K562 (cell line): ENCODE results near the gene ELF3. TPM values are rescaled to one million over a fixed set of nuclear protein-coding genes. Genes with fewer than 3 reads are reported as not detected.

ENCODE experiments used
- ATAC-seq: fragments of 200-7000 bp; cut with Tn5 transposase; 3 replicates; pipeline ENCODE4 v1.9.1; 2020; ENCODE audit warnings: moderate library complexity
- BruUV-seq: library from RNA; stranded (reverse); fragments of 400-500 nt; replicated peaks from 2 replicates; lab custom pipeline; 2021; lab: Mats Ljungman, UMichigan
- CTCF ChIA-PET: fragments of 300-600 bp; formaldehyde crosslinking; extraction: SDS; loops from one replicate; lab custom pipeline; 2021; ENCODE audit warnings: low intra/inter-chr PET ratio; lab: Yijun Ruan, JAX
- POLR2A ChIA-PET: fragments of 300-600, 350-650 bp; sonication (Branson Sonifier 250); formaldehyde crosslinking; extraction: SDS; loops from one replicate; lab custom pipeline; 2021; ENCODE audit warnings: antibody characterized with exemption, inconsistent platforms; lab: Yijun Ruan, JAX
- DNase-seq, 4 experiments: peaks; one replicate each; pipeline versions ENCODE4 v3.0.0 to v3.0.0-alpha.2; 2011 to 2018; ENCODE audit warnings: low spot score in 3 of 4, mixed read lengths in 3 of 4; ENCODE audit errors: extremely low read depth in 1 of 4
- FAIRE-seq: peaks from 2 replicates; lab custom pipeline; 2011; peaks lifted over from hg19 to GRCh38; lab: Jason Lieb, UNC
- H2AFZ ChIP-seq: 2 replicates; pipeline ENCODE4 v1.6.0; 2011; ENCODE audit warnings: low read depth, low read length, control low read depth, inconsistent platforms
- H3K27ac ChIP-seq: fragments of 200-600 bp; 3 replicates; pipeline ENCODE4 v1.8.0; 2011; ENCODE audit warnings: low read depth, mild to moderate bottlenecking, control low read depth, inconsistent platforms, low read length, moderate library complexity, mixed read lengths; ENCODE audit errors: extremely low read depth
- H3K27me3 ChIP-seq, 2 experiments: fragments of 300-600 bp in 1 of 2; 2 replicates in 1 of 2; 3 replicates in 1 of 2; pipeline versions ENCODE4 v1.6.0 to v1.8.0; 2011; ENCODE audit warnings: inconsistent platforms in 2 of 2, low read length in 2 of 2, mild to moderate bottlenecking in 1 of 2, mixed read lengths in 1 of 2, moderate library complexity in 1 of 2; ENCODE audit not compliant: control insufficient read depth in 2 of 2, insufficient read depth in 2 of 2
- H3K36me3 ChIP-seq: fragments of 300-600 bp; 3 replicates; pipeline ENCODE4 v1.8.0; 2011; ENCODE audit warnings: mild to moderate bottlenecking, low read length, inconsistent platforms; ENCODE audit not compliant: control insufficient read depth, insufficient read depth
- H3K4me1 ChIP-seq, 2 experiments: fragments of 200-600 bp in 1 of 2; replicated peaks in 1 of 2; 2 replicates in 1 of 2; 3 replicates in 1 of 2; pipeline versions ENCODE4 v1.5.1 to v1.8.0; 2011; ENCODE audit warnings: inconsistent platforms in 2 of 2, low read length in 2 of 2, mild to moderate bottlenecking in 1 of 2, mixed read lengths in 1 of 2, moderate library complexity in 1 of 2; ENCODE audit not compliant: control insufficient read depth in 2 of 2, insufficient read depth in 2 of 2
- H3K4me2 ChIP-seq: 2 replicates; pipeline ENCODE4 v1.6.1; 2011; ENCODE audit warnings: low read length, control low read depth, inconsistent platforms, mixed read lengths; ENCODE audit not compliant: insufficient read depth
- H3K4me3 ChIP-seq: fragments of 200-600 bp; sonication (generic), shearing (Covaris generic); 2 replicates; pipeline ENCODE4 v1.5.1; 2016; ENCODE audit warnings: control low read depth, inconsistent platforms
- H3K79me2 ChIP-seq: fragments of 200-600 bp; 3 replicates; pipeline ENCODE4 v1.8.0; 2011; ENCODE audit warnings: low read length, inconsistent platforms; ENCODE audit not compliant: control insufficient read depth, insufficient read depth
- H3K9ac ChIP-seq, 2 experiments: 2 replicates each; pipeline versions ENCODE4 v1.6.0 to v1.6.1; 2011; ENCODE audit warnings: low read depth in 2 of 2, low read length in 2 of 2, control low read depth in 1 of 2, inconsistent platforms in 1 of 2, mild to moderate bottlenecking in 1 of 2, mixed read lengths in 1 of 2; ENCODE audit not compliant: insufficient read depth in 1 of 2
- H3K9me1 ChIP-seq: one replicate; pipeline ENCODE4 v1.6.0; 2011; ENCODE audit warnings: inconsistent platforms, mild to moderate bottlenecking, low read length, moderate library complexity; ENCODE audit not compliant: control insufficient read depth, insufficient read depth
- H3K9me3 ChIP-seq: replicated peaks from 2 replicates; pipeline ENCODE4 v1.5.1; 2011; ENCODE audit warnings: low read depth, low read length, inconsistent platforms; ENCODE audit not compliant: control insufficient read depth, insufficient read depth
- H4K20me1 ChIP-seq: replicated peaks from 2 replicates; pipeline ENCODE4 v1.6.1; 2011; ENCODE audit warnings: low read length, inconsistent platforms, mixed read lengths; ENCODE audit not compliant: control insufficient read depth, insufficient read depth
- BCOR ChIP-seq: fragments of 450-650 bp; IDR thresholded peaks from 2 replicates; pipeline ENCODE4 v1.6.1; 2016
- CREB1 ChIP-seq, 2 experiments: sonication (generic) in 1 of 2; formaldehyde crosslinking in 1 of 2; IDR thresholded peaks; 2 replicates each; pipeline versions ENCODE4 v1.6.1 to v1.8.0; 2012 to 2022; ENCODE audit warnings: inconsistent platforms in 1 of 2, mild to moderate bottlenecking in 1 of 2, missing genetic modification reagents in 1 of 2, moderate library complexity in 1 of 2
- E2F6 ChIP-seq, 2 experiments: IDR thresholded peaks; 2 replicates each; pipeline ENCODE4 v1.6.1; 2011; ENCODE audit warnings: borderline replicate concordance in 1 of 2, control low read depth in 1 of 2, low read depth in 1 of 2, low read length in 1 of 2, mild to moderate bottlenecking in 1 of 2, mixed read lengths in 1 of 2, moderate library complexity in 1 of 2; ENCODE audit not compliant: insufficient read depth in 1 of 2, insufficient read length in 1 of 2, poor library complexity in 1 of 2, severe bottlenecking in 1 of 2; ENCODE audit errors: extremely low read depth in 1 of 2
- FOXA3 ChIP-seq, 2 experiments: fragments of 450-650 bp in 1 of 2; sonication (generic) in 1 of 2; formaldehyde crosslinking; IDR thresholded peaks in 1 of 2; conservative IDR thresholded peaks in 1 of 2; 2 replicates each; pipeline versions ENCODE4 v1.4.0 to v1.8.0; 2020 to 2022; ENCODE audit warnings: mild to moderate bottlenecking in 2 of 2, missing genetic modification reagents in 1 of 2
- FOXJ2 ChIP-seq: fragments of 200-800 bp; sonication (Bioruptor generic); IDR thresholded peaks from 2 replicates; pipeline ENCODE4 v1.6.1; 2016; ENCODE audit warnings: missing genetic modification characterization, missing compliant biosample characterization
- HDGF ChIP-seq: fragments of 450-650 bp; IDR thresholded peaks from 2 replicates; pipeline ENCODE4 v1.6.1; 2016
- KDM1A ChIP-seq, 2 experiments: fragments of 450-650 bp; IDR thresholded peaks; 2 replicates each; pipeline ENCODE4 v1.6.1; 2016; ENCODE audit warnings: mild to moderate bottlenecking in 2 of 2
- MEF2D ChIP-seq: conservative IDR thresholded peaks from 2 replicates; pipeline ENCODE4 v1.6.1; 2016; ENCODE audit warnings: low read depth, missing genetic modification characterization, missing compliant biosample characterization
- NR2C1 ChIP-seq, 2 experiments: fragments of 450-650 bp; IDR thresholded peaks; 2 replicates each; pipeline ENCODE4 v1.6.1; 2017; ENCODE audit warnings: mild to moderate bottlenecking in 2 of 2, antibody characterized with exemption in 1 of 2, inconsistent platforms in 1 of 2, missing compliant biosample characterization in 1 of 2, missing genetic modification characterization in 1 of 2
- RFX7 ChIP-seq: fragments of 250-450 bp; sonication (Bioruptor Pico); IDR thresholded peaks from 2 replicates; pipeline ENCODE4 v1.5.1; 2021; ENCODE audit warnings: mild to moderate bottlenecking
- SMAD4 ChIP-seq: fragments of 250-450 bp; sonication (Bioruptor Pico); conservative IDR thresholded peaks from 2 replicates; pipeline ENCODE4 v1.8.0; 2021; ENCODE audit warnings: inconsistent platforms, mild to moderate bottlenecking, moderate library complexity
- SMC3 ChIP-seq: conservative IDR thresholded peaks from 2 replicates; pipeline ENCODE4 v1.6.1; 2011; ENCODE audit warnings: low read depth, low read length, improper control_type of control experiment; ENCODE audit not compliant: insufficient read depth
- USF2 ChIP-seq: sonication (generic); formaldehyde crosslinking; IDR thresholded peaks from 2 replicates; pipeline ENCODE4 v1.5.0; 2020; ENCODE audit warnings: missing genetic modification reagents
- ZKSCAN3 ChIP-seq: fragments of 250-450 bp; sonication (Bioruptor Pico); IDR thresholded peaks from 2 replicates; pipeline ENCODE4 v1.4.0; 2020
- ZNF280A ChIP-seq: fragments of 450-650 bp; IDR thresholded peaks from 2 replicates; pipeline ENCODE4 v1.6.1; 2018; ENCODE audit warnings: mild to moderate bottlenecking, low read depth; ENCODE audit not compliant: partially characterized antibody
- ZNF668 ChIP-seq: fragments of 250-450 bp; sonication (Bioruptor Pico); IDR thresholded peaks from 2 replicates; pipeline ENCODE4 v1.8.0; 2022; ENCODE audit warnings: mild to moderate bottlenecking, inconsistent platforms
- WGBS: fragments of 100-300 bp; shearing (Covaris generic); methylation state at CpG from one replicate; pipeline ENCODE4 v1.1.6; 2016; ENCODE audit warnings: low coverage, mixed read lengths; ENCODE audit not compliant: insufficient coverage; ENCODE audit errors: missing lambda C conversion rate; 5-methylcytosine and 5-hydroxymethylcytosine counted together
- in situ Hi-C: fragments of 300-500 bp; cut with MboI; formaldehyde crosslinking; loops from 4 replicates; pipeline ENCODE4 v1.15.0; 2018; ENCODE audit warnings: inconsistent platforms, mixed read lengths
- intact Hi-C: fragments of 100-400 bp; cut with micrococcal nuclease; formaldehyde crosslinking; loops from 2 replicates; pipeline ENCODE4 v1.14.2; 2022
- polyA plus RNA-seq, 8 experiments: library from polyadenylated mRNA; depleted of rRNA in 4 of 8; stranded (reverse) in 5 of 8; unstranded in 3 of 8; fragments of >200 nt; fragmentation: Nextera tagmentation in 2 of 8; fragmentation: Illumina TruSeq in 1 of 8; extraction: Ambion mirVana in 2 of 8; extraction: Trizol in 1 of 8; gene quantifications; 2 replicates each; pipeline versions ENCODE4 v1.2.1 to v1.2.3, GENCODE V29; 2011 to 2014; ENCODE audit warnings: inconsistent platforms in 1 of 8, missing spikeins in 1 of 8
- total RNA-seq, 7 experiments: library from RNA; depleted of rRNA in 6 of 7; stranded (reverse); fragments of >200 nt in 6 of 7; fragmentation: Illumina TruSeq in 2 of 7; extraction: Trizol in 2 of 7; gene quantifications; 2 replicates each; pipeline versions ENCODE4 v1.2.1 to v1.2.3, GENCODE V29; 2011 to 2021; ENCODE audit warnings: low replicate concordance in 1 of 7

ELF3 gene
- total and polyA plus RNA-seq, 9 of the 15 experiments (the other 6 are each of a cell fraction or from before 2014, with no cell fraction given): 0.03 to 1.2 (median 0.07) TPM; not detected in 4

- FAIRE-seq (no peak), DNase-seq (no peak), ATAC-seq (no peak)
- 0 out of 2 replicates have a peak, but pooled peaks cover 2% of the 10 kb centered on the region for H4K20me1 ChIP-seq
- H3K4me3 ChIP-seq: no peak overlapping the region
- H3K4me1 ChIP-seq: peaks cover 22 to 45% of the 10 kb centered on the region in 2 experiments
- in situ Hi-C loops (no loop called here), intact Hi-C loops (no loop called here)
- peaks cover 2 to 9% of the 10 kb centered on the region in 2 experiments; a peak in 3 of 5 replicates for H3K27me3 ChIP-seq
- H3K4me2 ChIP-seq: no peak overlapping the region; the same call in 1 of the 2 replicates
- H3K9ac ChIP-seq: peak overlapping the region in 1 of 2 experiments; percentile 49; a peak in 1 of 4 replicates
- H3K9me1 ChIP-seq: no peaks in the 10 kb centered on the region
- H3K36me3 ChIP-seq: no peaks in the 10 kb centered on the region
- H3K9me3 ChIP-seq: no peaks in the 10 kb centered on the region
- no peak overlapping the region for H3K27ac ChIP-seq
- WGBS: 65% methylated on average over 21 of the region's 21 CpGs
- BruUV-seq: no TSS peak
- POLR2A ChIA-PET: interaction anchor here (0.5 to 1.3 kb wide), 6 partner anchors 11 to 167 kb away, joined by 3 to 5 read pairs (median 4); no protein-coding TSS in a partner anchor
- no peaks in the 10 kb centered on the region for H3K79me2 ChIP-seq
- H2AFZ ChIP-seq: peak overlapping the region; percentile 23; the same call in 1 of the 2 replicates
- CTCF ChIA-PET: interaction anchor here (1.0 to 1.2 kb wide), 2 partner anchors 101 to 117 kb away, joined by 3 read pairs; no protein-coding TSS in a partner anchor
- no peak for TF ChIP-seq FOXJ2 (tag)
- TF ChIP-seq ZNF668 (CRISPR knock-in tag): 0 out of 2 replicates have a peak, but pooled peaks have one; percentile 59
- TF ChIP-seq KDM1A (IDR thresholded peaks at IDR 0.05): 0 out of 4 replicates have a peak, but pooled peaks of 1 of the 2 experiments have one; percentile 6
- TF ChIP-seq FOXA3 (CRISPR knock-in tag; conservative IDR thresholded peaks at IDR 0.05 in 1 of 2, IDR thresholded peaks at IDR 0.05 in 1 of 2): no peak
- TF ChIP-seq SMAD4: peak; percentile 56; the same call in 1 of the 2 replicates
- 0 out of 2 replicates have a peak, but pooled peaks have one; percentile 31 for TF ChIP-seq BCOR
- no peak for TF ChIP-seq USF2 (CRISPR knock-in tag)
- 0 out of 2 replicates have a peak, but pooled peaks have one; percentile 31 for TF ChIP-seq ZKSCAN3 (CRISPR knock-in tag)
- no peak for TF ChIP-seq SMC3
- TF ChIP-seq NR2C1 (IDR thresholded peaks at IDR 0.05): no peak
- TF ChIP-seq NR2C1 (tag; IDR thresholded peaks at IDR 0.05): no peak
- TF ChIP-seq E2F6 (IDR thresholded peaks at IDR 0.05; ENCODE audit: borderline replicate concordance in 1 of 2, extremely low read depth in 1 of 2, insufficient read depth in 1 of 2, insufficient read length in 1 of 2, low read depth in 1 of 2, low read length in 1 of 2, poor library complexity in 1 of 2, severe bottlenecking in 1 of 2): peak in 1 of 2 experiments; percentile 37
- TF ChIP-seq MEF2D (tag): 0 out of 2 replicates have a peak, but pooled peaks have one; percentile 15
- TF ChIP-seq CREB1 (IDR thresholded peaks at IDR 0.05): no peak
- TF ChIP-seq CREB1 (CRISPR knock-in tag; IDR thresholded peaks at IDR 0.05): no peak
- TF ChIP-seq ZNF280A: no peak
- TF ChIP-seq HDGF: peak; percentile 59; the same call in 1 of the 2 replicates
- TF ChIP-seq RFX7 (CRISPR knock-in tag): no peak
Measured at GRCh38 chr1:202016811-202017748, 6.7 kb downstream of the ELF3 start.
